K562 (cell line): ENCODE measurements around the gene MYH6. TPM values are rescaled to one million over a fixed set of nuclear protein-coding genes. Genes with fewer than 3 reads are reported as not detected.

ENCODE experiments used
- ARID1B ChIP-seq: fragments of 450-650 bp; IDR thresholded peaks from 2 replicates; pipeline ENCODE4 v1.6.1; 2016; ENCODE audit warnings: antibody characterized with exemption, mild to moderate bottlenecking, inconsistent platforms
- ARNT ChIP-seq, 2 experiments: fragments of 450-650 bp; IDR thresholded peaks; 2 replicates each; pipeline ENCODE4 v1.6.1; 2016; ENCODE audit warnings: mild to moderate bottlenecking in 1 of 2
- BRCA1 ChIP-seq, 2 experiments: fragments of 450-650 bp in 1 of 2; sonication (generic) in 1 of 2; formaldehyde crosslinking in 1 of 2; IDR thresholded peaks; 2 replicates each; pipeline versions ENCODE4 v1.5.0 to v1.6.1; 2017 to 2020; ENCODE audit warnings: mild to moderate bottlenecking in 1 of 2, missing genetic modification reagents in 1 of 2
- CBFA2T3 ChIP-seq: fragments of 450-650 bp; IDR thresholded peaks from 2 replicates; pipeline ENCODE4 v1.6.1; 2017
- CTBP1 ChIP-seq: fragments of 450-650 bp; IDR thresholded peaks from 2 replicates; pipeline ENCODE4 v1.6.1; 2016; ENCODE audit warnings: borderline replicate concordance
- DACH1 ChIP-seq: fragments of 450-650 bp; IDR thresholded peaks from 2 replicates; pipeline ENCODE4 v1.6.1; 2018; ENCODE audit not compliant: partially characterized antibody
- DPF2 ChIP-seq: fragments of 450-650 bp; IDR thresholded peaks from 2 replicates; pipeline ENCODE4 v1.6.1; 2016
- ELF4 ChIP-seq: fragments of 450-650 bp; formaldehyde crosslinking; IDR thresholded peaks from 2 replicates; pipeline ENCODE4 v1.4.0; 2022; ENCODE audit warnings: missing genetic modification characterization
- ESRRA ChIP-seq: fragments of 450-650 bp; IDR thresholded peaks from 2 replicates; pipeline ENCODE4 v1.6.1; 2014; ENCODE audit warnings: low read depth, mild to moderate bottlenecking, moderate library complexity, borderline replicate concordance
- ETV5 ChIP-seq: sonication (generic); formaldehyde crosslinking; IDR thresholded peaks from 2 replicates; pipeline ENCODE4 v1.4.0; 2020; ENCODE audit warnings: low read depth, mild to moderate bottlenecking, missing genetic modification reagents
- FOXA3 ChIP-seq, 2 experiments: fragments of 450-650 bp in 1 of 2; sonication (generic) in 1 of 2; formaldehyde crosslinking; IDR thresholded peaks in 1 of 2; conservative IDR thresholded peaks in 1 of 2; 2 replicates each; pipeline versions ENCODE4 v1.4.0 to v1.8.0; 2020 to 2022; ENCODE audit warnings: mild to moderate bottlenecking in 2 of 2, missing genetic modification reagents in 1 of 2
- FOXM1 ChIP-seq, 2 experiments: fragments of 450-650 bp in 1 of 2; sonication (generic) in 1 of 2; formaldehyde crosslinking in 1 of 2; IDR thresholded peaks; 2 replicates each; pipeline versions ENCODE4 v1.6.1 to v1.9.0; 2017 to 2022; ENCODE audit warnings: low read depth in 2 of 2, mild to moderate bottlenecking in 2 of 2, missing genetic modification reagents in 1 of 2, moderate library complexity in 1 of 2
- GABPB1 ChIP-seq: sonication (generic); formaldehyde crosslinking; IDR thresholded peaks from 2 replicates; pipeline ENCODE4 v1.8.0; 2022; ENCODE audit warnings: mild to moderate bottlenecking, missing genetic modification reagents
- NBN ChIP-seq: fragments of 450-650 bp; IDR thresholded peaks from 2 replicates; pipeline ENCODE4 v1.6.1; 2016; ENCODE audit warnings: low read depth, mild to moderate bottlenecking
- NFIC ChIP-seq: fragments of 450-650 bp; IDR thresholded peaks from 2 replicates; pipeline ENCODE4 v1.6.1; 2017; ENCODE audit warnings: mild to moderate bottlenecking, inconsistent platforms
- NRF1 ChIP-seq, 2 experiments: fragments of 450-650 bp; IDR thresholded peaks in 1 of 2; conservative IDR thresholded peaks in 1 of 2; 2 replicates each; pipeline ENCODE4 v1.6.1; 2014; ENCODE audit warnings: mild to moderate bottlenecking in 2 of 2
- PYGO2 ChIP-seq: fragments of 450-650 bp; IDR thresholded peaks from 2 replicates; pipeline ENCODE4 v1.6.1; 2016; ENCODE audit warnings: mild to moderate bottlenecking, missing genetic modification characterization, moderate library complexity, missing compliant biosample characterization
- TAF1 ChIP-seq: IDR thresholded peaks from 2 replicates; pipeline ENCODE4 v1.6.1; 2011; ENCODE audit warnings: mild to moderate bottlenecking, low read length, moderate library complexity; ENCODE audit not compliant: insufficient read depth, control insufficient read depth, severe bottlenecking; ENCODE audit errors: extremely low read depth
- TAL1 ChIP-seq: fragments of 450-650 bp; IDR thresholded peaks from 2 replicates; pipeline ENCODE4 v1.6.1; 2016; ENCODE audit warnings: mild to moderate bottlenecking
- TRIM24 ChIP-seq, 2 experiments: fragments of 450-650 bp; IDR thresholded peaks; 2 replicates each; pipeline ENCODE4 v1.6.1; 2016
- XRCC3 ChIP-seq: fragments of 450-650 bp; IDR thresholded peaks from 2 replicates; pipeline ENCODE4 v1.6.1; 2017; ENCODE audit warnings: mild to moderate bottlenecking, moderate library complexity
- ZC3H11A ChIP-seq: IDR thresholded peaks from 2 replicates; pipeline ENCODE4 v1.6.1; 2012; ENCODE audit warnings: low read depth, low read length, improper control_type of control experiment
- ZFP1 ChIP-seq: fragments of 450-650 bp; formaldehyde crosslinking; IDR thresholded peaks from 2 replicates; pipeline ENCODE4 v1.4.0; 2020; ENCODE audit warnings: mild to moderate bottlenecking, mixed read lengths
- ZNF175 ChIP-seq: fragments of 200-800 bp; sonication (Bioruptor generic); IDR thresholded peaks from 2 replicates; pipeline ENCODE4 v1.6.1; 2016; ENCODE audit warnings: low read depth, mild to moderate bottlenecking, missing genetic modification characterization, missing compliant biosample characterization
- ZNF232 ChIP-seq: sonication (generic); formaldehyde crosslinking; IDR thresholded peaks from 2 replicates; pipeline ENCODE4 v1.8.0; 2022; ENCODE audit warnings: mild to moderate bottlenecking, missing genetic modification reagents
- polyA plus RNA-seq, 8 experiments: library from polyadenylated mRNA; depleted of rRNA in 4 of 8; stranded (reverse) in 5 of 8; unstranded in 3 of 8; fragments of >200 nt; fragmentation: Nextera tagmentation in 2 of 8; fragmentation: Illumina TruSeq in 1 of 8; extraction: Ambion mirVana in 2 of 8; extraction: Trizol in 1 of 8; gene quantifications; 2 replicates each; pipeline versions ENCODE4 v1.2.1 to v1.2.3, GENCODE V29; 2011 to 2014; ENCODE audit warnings: inconsistent platforms in 1 of 8, missing spikeins in 1 of 8
- total RNA-seq, 7 experiments: library from RNA; depleted of rRNA in 6 of 7; stranded (reverse); fragments of >200 nt in 6 of 7; fragmentation: Illumina TruSeq in 2 of 7; extraction: Trizol in 2 of 7; gene quantifications; 2 replicates each; pipeline versions ENCODE4 v1.2.1 to v1.2.3, GENCODE V29; 2011 to 2021; ENCODE audit warnings: low replicate concordance in 1 of 7
- TF ChIP-seq, protein P1 (sequence below), 2 experiments: fragments of 450-650 bp; conservative IDR thresholded peaks; 2 replicates each; pipeline ENCODE4 v1.6.1; 2017; ENCODE audit warnings: mild to moderate bottlenecking in 2 of 2, moderate library complexity in 2 of 2
- TF ChIP-seq, protein P2 (sequence below): IDR thresholded peaks from 2 replicates; pipeline ENCODE4 v1.6.1; 2012; ENCODE audit warnings: low read depth, low read length, improper control_type of control experiment, borderline replicate concordance

Gene MYH6
- total and polyA plus RNA-seq, 9 of the 15 experiments (the other 6 are each of a cell fraction or from before 2014, with no cell fraction given): not detected

DNA sequence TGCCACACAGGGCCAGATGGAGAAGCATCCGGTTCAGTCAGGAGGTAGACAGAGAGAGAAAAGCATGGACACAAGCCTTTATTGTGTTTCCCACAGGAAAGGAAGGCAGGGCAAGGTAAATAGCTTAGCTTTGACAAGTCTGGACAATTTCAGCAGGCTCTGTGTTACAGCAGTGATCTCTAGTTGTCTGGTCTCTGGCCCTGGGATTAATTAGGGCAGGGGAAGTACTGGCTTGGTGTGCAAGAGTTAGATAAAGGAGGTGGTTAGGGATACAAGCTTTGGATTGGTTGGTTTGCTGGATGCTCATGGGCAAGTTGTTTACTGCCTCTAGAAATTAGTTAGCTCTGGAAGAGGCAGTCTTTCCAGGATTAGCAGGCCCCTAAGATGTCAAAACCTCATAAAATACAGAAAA lies 46.4 kb upstream of the MYH6 start (continued):
- TF ChIP-seq DACH1: peak; percentile 73
- peak; percentile 13; the same call in 1 of the 2 replicates for TF ChIP-seq ESRRA
- 0 out of 4 replicates have a peak, but pooled peaks of 1 of the 2 experiments have one; percentile 66 for TF ChIP-seq ARNT (IDR thresholded peaks at IDR 0.05)
- TF ChIP-seq FOXA3 (CRISPR knock-in tag; conservative IDR thresholded peaks at IDR 0.05 in 1 of 2, IDR thresholded peaks at IDR 0.05 in 1 of 2): peak in 1 of 2 experiments; percentile 37; a peak in 1 of 4 replicates
- TF ChIP-seq DPF2: peak; percentile 90
- TF ChIP-seq TRIM24 (IDR thresholded peaks at IDR 0.05): peak; percentile 61 to 62; a peak in 3 of 4 replicates
- TF ChIP-seq BRCA1 (IDR thresholded peaks at IDR 0.05): peak; percentile 95; the same call in 1 of the 2 replicates
- no peak for TF ChIP-seq BRCA1 (CRISPR knock-in tag; IDR thresholded peaks at IDR 0.05)
- TF ChIP-seq, protein P1, sequence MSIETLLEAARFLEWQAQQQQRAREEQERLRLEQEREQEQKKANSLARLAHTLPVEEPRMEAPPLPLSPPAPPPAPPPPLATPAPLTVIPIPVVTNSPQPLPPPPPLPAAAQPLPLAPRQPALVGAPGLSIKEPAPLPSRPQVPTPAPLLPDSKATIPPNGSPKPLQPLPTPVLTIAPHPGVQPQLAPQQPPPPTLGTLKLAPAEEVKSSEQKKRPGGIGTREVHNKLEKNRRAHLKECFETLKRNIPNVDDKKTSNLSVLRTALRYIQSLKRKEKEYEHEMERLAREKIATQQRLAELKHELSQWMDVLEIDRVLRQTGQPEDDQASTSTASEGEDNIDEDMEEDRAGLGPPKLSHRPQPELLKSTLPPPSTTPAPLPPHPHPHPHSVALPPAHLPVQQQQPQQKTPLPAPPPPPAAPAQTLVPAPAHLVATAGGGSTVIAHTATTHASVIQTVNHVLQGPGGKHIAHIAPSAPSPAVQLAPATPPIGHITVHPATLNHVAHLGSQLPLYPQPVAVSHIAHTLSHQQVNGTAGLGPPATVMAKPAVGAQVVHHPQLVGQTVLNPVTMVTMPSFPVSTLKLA (conservative IDR thresholded peaks at IDR 0.05): 0 out of 4 replicates have a peak, but pooled peaks of 1 of the 2 experiments have one; percentile 54
- TF ChIP-seq ZFP1 (CRISPR knock-in tag): no peak
- peak; percentile 88 for TF ChIP-seq TAL1
- peak; percentile 92 for TF ChIP-seq CBFA2T3
- TF ChIP-seq ARID1B: peak; percentile 95
- no peak for TF ChIP-seq PYGO2
- TF ChIP-seq ETV5 (CRISPR knock-in tag): 0 out of 2 replicates have a peak, but pooled peaks have one; percentile 64
- no peak for TF ChIP-seq ZNF175 (CRISPR knock-in tag)
- no peak for TF ChIP-seq TAF1
- TF ChIP-seq NRF1 (conservative IDR thresholded peaks at IDR 0.05 in 1 of 2, IDR thresholded peaks at IDR 0.05 in 1 of 2): peak; percentile 35 to 49; a peak in 3 of 4 replicates
- peak; percentile 53 for TF ChIP-seq NFIC
- TF ChIP-seq, protein P2, sequence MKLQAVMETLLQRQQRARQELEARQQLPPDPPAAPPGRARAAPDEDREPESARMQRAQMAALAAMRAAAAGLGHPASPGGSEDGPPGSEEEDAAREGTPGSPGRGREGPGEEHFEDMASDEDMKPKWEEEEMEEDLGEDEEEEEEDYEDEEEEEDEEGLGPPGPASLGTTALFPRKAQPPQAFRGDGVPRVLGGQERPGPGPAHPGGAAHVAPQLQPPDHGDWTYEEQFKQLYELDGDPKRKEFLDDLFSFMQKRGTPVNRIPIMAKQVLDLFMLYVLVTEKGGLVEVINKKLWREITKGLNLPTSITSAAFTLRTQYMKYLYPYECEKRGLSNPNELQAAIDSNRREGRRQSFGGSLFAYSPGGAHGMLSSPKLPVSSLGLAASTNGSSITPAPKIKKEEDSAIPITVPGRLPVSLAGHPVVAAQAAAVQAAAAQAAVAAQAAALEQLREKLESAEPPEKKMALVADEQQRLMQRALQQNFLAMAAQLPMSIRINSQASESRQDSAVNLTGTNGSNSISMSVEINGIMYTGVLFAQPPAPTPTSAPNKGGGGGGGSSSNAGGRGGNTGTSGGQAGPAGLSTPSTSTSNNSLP: peak; percentile 41; the same call in 1 of the 2 replicates
- no peak for TF ChIP-seq XRCC3
- 0 out of 2 replicates have a peak, but pooled peaks have one; percentile 58 for TF ChIP-seq NBN
- TF ChIP-seq GABPB1 (CRISPR knock-in tag): no peak
- peak; percentile 81 for TF ChIP-seq CTBP1
- 0 out of 2 replicates have a peak, but pooled peaks have one; percentile 8 for TF ChIP-seq ELF4 (CRISPR knock-in tag)
- no peak for TF ChIP-seq ZNF232 (CRISPR knock-in tag)
- TF ChIP-seq ZC3H11A: no peak
- peak; percentile 89 for TF ChIP-seq FOXM1 (IDR thresholded peaks at IDR 0.05; ENCODE audit: low read depth)
- no peak for TF ChIP-seq FOXM1 (CRISPR knock-in tag; IDR thresholded peaks at IDR 0.05; ENCODE audit: low read depth)
